Activated CD4-positive, alpha-beta T cell treated with anti-CD3 and anti-CD28 coated beads, Interleukin-2, amount 10 ng/mL, durations not matched to agents 24 days and 14 days (primary cell): ENCODE results near the gene CACNG8. TPM values are rescaled to one million over a fixed set of nuclear protein-coding genes. Genes with fewer than 3 reads are reported as not detected.
A peak's percentile ranks its signal among the peaks of the same experiment; 100 is the strongest.
"Not testable (repeated sequence)": the region's sequence is repeated elsewhere in the genome, so short reads cannot be mapped to it uniquely, and the experiment has no call there.

Experiments
- DNase-seq: peaks from one replicate; pipeline ENCODE4 v3.0.0; 2022
- H3K27ac Mint-ChIP-seq: one replicate; pipeline ENCODE4 v1.8.0; 2022; ENCODE audit warnings: mild to moderate bottlenecking, mixed read lengths
- H3K27me3 Mint-ChIP-seq: one replicate; pipeline ENCODE4 v1.8.0; 2022; ENCODE audit warnings: mixed read lengths
- H3K36me3 Mint-ChIP-seq: one replicate; pipeline ENCODE4 v1.8.0; 2022; ENCODE audit warnings: low read depth, mild to moderate bottlenecking, mixed read lengths
- H3K4me1 Mint-ChIP-seq: one replicate; pipeline ENCODE4 v1.8.0; 2021; ENCODE audit warnings: mixed read lengths
- H3K4me3 Mint-ChIP-seq: one replicate; pipeline ENCODE4 v1.8.0; 2022; ENCODE audit warnings: mild to moderate bottlenecking, moderate library complexity, mixed read lengths
- H3K9me3 Mint-ChIP-seq: one replicate; pipeline ENCODE4 v1.8.0; 2021; ENCODE audit warnings: mixed read lengths
- intact Hi-C: fragments of 100-400 bp; cut with micrococcal nuclease; formaldehyde crosslinking; loops from one replicate; pipeline ENCODE4 v1.15.1; 2023
- total RNA-seq: library from RNA; stranded (reverse); gene quantifications from 2 replicates; pipeline ENCODE4 v1.2.3, GENCODE V29; 2022

Gene CACNG8
- total RNA-seq, 1 donor from 2014 or later: not detected

GRCh38 chr19:54021363-54021762 lies 58.6 kb downstream of the CACNG8 start:
- no peak for DNase-seq
- intact Hi-C loops: no loop called here
- Mint-ChIP-seq H3K4me3 (no peak overlapping the region), H3K36me3 (no peaks in the 10 kb centered on the region), H3K9me3 (no peaks in the 10 kb centered on the region), H3K4me1 (peaks cover 4% of the 10 kb centered on the region), H3K27ac (no peak overlapping the region), H3K27me3 (peaks cover 6% of the 10 kb centered on the region)

GRCh38 chr19:54021932-54022331 lies 59.2 kb downstream of the CACNG8 start:
- H3K4me1 Mint-ChIP-seq: peaks cover 4% of the 10 kb centered on the region
- no peaks in the 10 kb centered on the region for H3K36me3 Mint-ChIP-seq
- no peak overlapping the region for H3K27ac Mint-ChIP-seq
- no peaks in the 10 kb centered on the region for H3K9me3 Mint-ChIP-seq
- peaks cover 6% of the 10 kb centered on the region for H3K27me3 Mint-ChIP-seq
- H3K4me3 Mint-ChIP-seq: no peak overlapping the region
- intact Hi-C loops: no loop called here
- no peak for DNase-seq

- no peak overlapping the region for H3K27ac Mint-ChIP-seq
- no peaks in the 10 kb centered on the region for H3K9me3 Mint-ChIP-seq
- intact Hi-C loops: no loop called here
- H3K27me3 Mint-ChIP-seq: peaks cover 6% of the 10 kb centered on the region
- no peaks in the 10 kb centered on the region for H3K36me3 Mint-ChIP-seq
- no peak overlapping the region for H3K4me3 Mint-ChIP-seq
- peaks cover 4% of the 10 kb centered on the region for H3K4me1 Mint-ChIP-seq
- no peak for DNase-seq
Measured at GRCh38 chr19:54023191-54023590, 60.5 kb downstream of the CACNG8 start.

- Mint-ChIP-seq H3K27ac (no peak overlapping the region), H3K27me3 (peaks cover 6% of the 10 kb centered on the region), H3K9me3 (no peaks in the 10 kb centered on the region), H3K4me1 (peaks cover 4% of the 10 kb centered on the region), H3K36me3 (no peaks in the 10 kb centered on the region), H3K4me3 (no peak overlapping the region)
- DNase-seq: no peak
- intact Hi-C loops: loop anchor here (1.0 kb wide), 2 partner anchors 118 to 182 kb away; no protein-coding TSS in a partner anchor
Measured at GRCh38 chr19:54024660-54025059, 61.9 kb downstream of the CACNG8 start.

- no peaks in the 10 kb centered on the region for H3K9me3 Mint-ChIP-seq
- H3K4me3 Mint-ChIP-seq: no peak overlapping the region
- intact Hi-C loops: no loop called here
- H3K27ac Mint-ChIP-seq: no peak overlapping the region
- DNase-seq: no peak
- no peaks in the 10 kb centered on the region for H3K36me3 Mint-ChIP-seq
- H3K4me1 Mint-ChIP-seq: peaks cover 7% of the 10 kb centered on the region
- peaks cover 14% of the 10 kb centered on the region for H3K27me3 Mint-ChIP-seq
Measured at GRCh38 chr19:54026656-54027055, 63.9 kb downstream of the CACNG8 start.

GRCh38 chr19:54029301-54029700 lies 66.6 kb downstream of the CACNG8 start:
- Mint-ChIP-seq H3K4me3 (no peak overlapping the region), H3K9me3 (no peaks in the 10 kb centered on the region), H3K27ac (no peak overlapping the region), H3K4me1 (peaks cover 5% of the 10 kb centered on the region), H3K36me3 (no peaks in the 10 kb centered on the region), H3K27me3 (peaks cover 8% of the 10 kb centered on the region)
- no peak for DNase-seq
- intact Hi-C loops: no loop called here

GRCh38 chr19:54029930-54030490 lies 67.3 kb downstream of the CACNG8 start:
- Mint-ChIP-seq H3K4me1 (peaks cover 5% of the 10 kb centered on the region), H3K4me3 (no peak overlapping the region), H3K9me3 (no peaks in the 10 kb centered on the region), H3K27me3 (peaks cover 8% of the 10 kb centered on the region), H3K36me3 (no peaks in the 10 kb centered on the region), H3K27ac (no peak overlapping the region)
- peak; percentile 86 for DNase-seq
- intact Hi-C loops: loop anchor here (1.0 kb wide), 1 partner anchor 237 kb away; no protein-coding TSS in a partner anchor

- intact Hi-C loops: loop anchor here (1.0 kb wide), 1 partner anchor 238 kb away; no protein-coding TSS in a partner anchor
- Mint-ChIP-seq H3K9me3 (no peaks in the 10 kb centered on the region), H3K36me3 (no peaks in the 10 kb centered on the region), H3K4me3 (no peak overlapping the region), H3K4me1 (peaks cover 5% of the 10 kb centered on the region), H3K27ac (no peak overlapping the region), H3K27me3 (peaks cover 8% of the 10 kb centered on the region)
- DNase-seq: no peak
Measured at GRCh38 chr19:54030895-54031586, 68.3 kb downstream of the CACNG8 start.

GRCh38 chr19:54035215-54036178 lies 72.8 kb downstream of the CACNG8 start:
- intact Hi-C loops: no loop called here
- peaks cover 7% of the 10 kb centered on the region for H3K27me3 Mint-ChIP-seq
- H3K4me1 Mint-ChIP-seq: peaks cover 4% of the 10 kb centered on the region
- no peak for DNase-seq
- H3K9me3 Mint-ChIP-seq: no peaks in the 10 kb centered on the region
- no peaks in the 10 kb centered on the region for H3K36me3 Mint-ChIP-seq
- H3K27ac Mint-ChIP-seq: no peak overlapping the region
- H3K4me3 Mint-ChIP-seq: no peak overlapping the region

- H3K27ac Mint-ChIP-seq, H3K4me1 Mint-ChIP-seq, H3K27me3 Mint-ChIP-seq, DNase-seq, H3K36me3 Mint-ChIP-seq, H3K4me3 Mint-ChIP-seq, H3K9me3 Mint-ChIP-seq, intact Hi-C loops: not testable (repeated sequence)
Measured at GRCh38 chr19:54036542-54036941, 73.8 kb downstream of the CACNG8 start.

Other genes starting within 250 kb of the CACNG8 start
- gene NLRP12, start 138.6 kb upstream of the CACNG8 start, total RNA-seq: not detected in 2 replicates
- gene MYADM, start 95.1 kb upstream of the CACNG8 start, total RNA-seq: 65.6 and 69.0 TPM in 2 replicates
- not detected in 2 replicates for gene PRKCG, start 80.7 kb upstream of the CACNG8 start, total RNA-seq
- not detected in 2 replicates for gene CACNG7, start 53.7 kb upstream of the CACNG8 start, total RNA-seq
- not detected in 2 replicates for gene CACNG6, start 28.7 kb downstream of the CACNG8 start, total RNA-seq
- not detected in 2 replicates for gene VSTM1, start 101.0 kb downstream of the CACNG8 start, total RNA-seq
- not detected in 2 replicates for gene TARM1, start 118.4 kb downstream of the CACNG8 start, total RNA-seq
- gene OSCAR, start 137.9 kb downstream of the CACNG8 start, total RNA-seq: 0.17 and 0.26 TPM in 2 replicates
- gene NDUFA3, start 139.9 kb downstream of the CACNG8 start, total RNA-seq: 105 and 131 TPM in 2 replicates
- gene TFPT, start 152.7 kb downstream of the CACNG8 start, total RNA-seq: 31.0 and 33.7 TPM in 2 replicates
- 110 and 115 TPM in 2 replicates for gene PRPF31, start 152.8 kb downstream of the CACNG8 start, total RNA-seq
- gene CNOT3, start 174.8 kb downstream of the CACNG8 start, total RNA-seq: 64.5 and 73.4 TPM in 2 replicates
- 4.6 and 5.7 TPM in 2 replicates for gene LENG1, start 196.8 kb downstream of the CACNG8 start, total RNA-seq
- gene TMC4, start 210.2 kb downstream of the CACNG8 start, total RNA-seq: 0.54 and 1.1 TPM in 2 replicates
- 289 and 291 TPM in 2 replicates for gene MBOAT7, start 226.6 kb downstream of the CACNG8 start, total RNA-seq
- 17.9 and 18.4 TPM in 2 replicates for gene TSEN34, start 228.4 kb downstream of the CACNG8 start, total RNA-seq
- 1,530 and 1,555 TPM in 2 replicates for gene RPS9, start 237.9 kb downstream of the CACNG8 start, total RNA-seq